ENCODE data around the gene MGAT4C. TPM values are rescaled to one million over a fixed set of nuclear protein-coding genes. Genes with fewer than 3 reads are reported as not detected.

The MGAT4C gene
- polyA plus RNA-seq, 1 of the 3 experiments (the other 2 are of a cell fraction), result 0.07 TPM

- no peaks in the 10 kb centered on the region for H3K9me2 ChIP-seq
- no peak for DNase-seq
- H3K27me3 ChIP-seq (ENCODE audit: insufficient read depth), result no peaks in the 10 kb centered on the region
- H2AFZ ChIP-seq (ENCODE audit: low read depth), result no peak overlapping the region
- no peak for TF ChIP-seq USF1 (IDR thresholded peaks at IDR 0.05; ENCODE audit: borderline replicate concordance, low read depth)
- no peak overlapping the region for H3K9ac ChIP-seq
- H3K36me3 ChIP-seq (replicated peaks in 1 of 2; ENCODE audit: control insufficient read depth in 1 of 2, insufficient read depth in 2 of 2, low read length in 1 of 2), result no peaks in the 10 kb centered on the region
- H3K4me3 ChIP-seq (ENCODE audit: low read depth in 2 of 2, low read length in 1 of 2), result no peak overlapping the region
- no peaks in the 10 kb centered on the region for H4K20me1 ChIP-seq (ENCODE audit: insufficient read depth)
- H3K4me2 ChIP-seq, result no peak overlapping the region
- POLR2A ChIA-PET, result no interaction called here
- no peaks in the 10 kb centered on the region for H3F3A ChIP-seq (replicated peaks; ENCODE audit: insufficient read depth)
- CTCF ChIA-PET, result interaction anchor here (0.8 to 1.1 kb wide), 2 partner anchors 18 to 24 kb away, joined by 3 read pairs; no protein-coding TSS in a partner anchor
- 87% methylated on average over 12 of the region's 12 CpGs for WGBS (ENCODE audit: low lambda C conversion rate)
- H3K79me2 ChIP-seq (ENCODE audit: insufficient read depth), result no peaks in the 10 kb centered on the region
- H3K9me3 ChIP-seq, result no peaks in the 10 kb centered on the region
- H3K27ac ChIP-seq (ENCODE audit: low read depth in 2 of 2, low read length in 1 of 2), result no peak overlapping the region
- H3K4me1 ChIP-seq (ENCODE audit: control insufficient read depth in 1 of 2, insufficient read depth in 2 of 2, low read depth in 1 of 2, low read length in 1 of 2), result no peaks in the 10 kb centered on the region
Observed at GRCh38 chr12:85947286-85947685, 308.9 kb downstream of the MGAT4C start.

GRCh38 chr12:85946375-85946774 is 309.8 kb downstream of the MGAT4C start:
- 93% methylated on average over 5 of the region's 5 CpGs for WGBS (ENCODE audit: low lambda C conversion rate)
- no peaks in the 10 kb centered on the region for H3K27me3 ChIP-seq (ENCODE audit: insufficient read depth)
- TF ChIP-seq SIN3A (IDR thresholded peaks at IDR 0.05; ENCODE audit: borderline replicate concordance, low read depth, low read length) (no peak), RXRA (IDR thresholded peaks at IDR 0.05; ENCODE audit: borderline replicate concordance, low read depth) (no peak), TCF12 (IDR thresholded peaks at IDR 0.05) (no peak)
- H3K9me2 ChIP-seq, result no peaks in the 10 kb centered on the region
- H3F3A ChIP-seq (replicated peaks; ENCODE audit: insufficient read depth), result no peaks in the 10 kb centered on the region
- no peak overlapping the region for H3K4me3 ChIP-seq (ENCODE audit: low read depth in 2 of 2, low read length in 1 of 2)
- ChIA-PET POLR2A (no interaction called here), CTCF (interaction anchor here (1.0 to 1.1 kb wide), 2 partner anchors 17 to 26 kb away, joined by 3 read pairs; no protein-coding TSS in a partner anchor)
- H3K4me2 ChIP-seq, result no peak overlapping the region
- no peaks in the 10 kb centered on the region for H3K4me1 ChIP-seq (ENCODE audit: control insufficient read depth in 1 of 2, insufficient read depth in 2 of 2, low read depth in 1 of 2, low read length in 1 of 2)
- H3K79me2 ChIP-seq (ENCODE audit: insufficient read depth), result no peaks in the 10 kb centered on the region
- H3K9ac ChIP-seq, result no peak overlapping the region
- H2AFZ ChIP-seq (ENCODE audit: low read depth), result no peak overlapping the region
- H3K9me3 ChIP-seq, result no peaks in the 10 kb centered on the region
- DNase-seq, result no peak
- no peaks in the 10 kb centered on the region for H3K36me3 ChIP-seq (replicated peaks in 1 of 2; ENCODE audit: control insufficient read depth in 1 of 2, insufficient read depth in 2 of 2, low read length in 1 of 2)
- no peak overlapping the region for H3K27ac ChIP-seq (ENCODE audit: low read depth in 2 of 2, low read length in 1 of 2)
- H4K20me1 ChIP-seq (ENCODE audit: insufficient read depth), result no peaks in the 10 kb centered on the region

GRCh38 chr12:85927166-85927565 is 329.0 kb downstream of the MGAT4C start:
- ChIA-PET CTCF (no interaction called here), POLR2A (no interaction called here)
- H3F3A ChIP-seq (replicated peaks; ENCODE audit: insufficient read depth), result no peaks in the 10 kb centered on the region

More at GRCh38 chr12:85927166-85927565, 329.0 kb downstream of the MGAT4C start:
- Histone ChIP-seq H3K9me3 (0 out of 2 replicates have a peak, but pooled peaks cover 2% of the 10 kb centered on the region), H3K4me1 (ENCODE audit: control insufficient read depth in 1 of 2, insufficient read depth in 2 of 2, low read depth in 1 of 2, low read length in 1 of 2) (no peaks in the 10 kb centered on the region), H3K9ac (no peak overlapping the region), H3K79me2 (ENCODE audit: insufficient read depth) (no peaks in the 10 kb centered on the region), H3K9me2 (no peaks in the 10 kb centered on the region), H3K4me3 (ENCODE audit: low read depth in 2 of 2, low read length in 1 of 2) (no peak overlapping the region), H3K4me2 (no peak overlapping the region), H3K27ac (ENCODE audit: low read depth in 2 of 2, low read length in 1 of 2) (no peak overlapping the region), H3K36me3 (replicated peaks in 1 of 2; ENCODE audit: control insufficient read depth in 1 of 2, insufficient read depth in 2 of 2, low read length in 1 of 2) (no peaks in the 10 kb centered on the region), H3K27me3 (ENCODE audit: insufficient read depth) (no peaks in the 10 kb centered on the region), H4K20me1 (ENCODE audit: insufficient read depth) (no peaks in the 10 kb centered on the region), H2AFZ (ENCODE audit: low read depth) (no peak overlapping the region)
- no peak for DNase-seq
- TF ChIP-seq SIN3A (IDR thresholded peaks at IDR 0.05; ENCODE audit: borderline replicate concordance, low read depth, low read length) (no peak), FOSL2 (IDR thresholded peaks at IDR 0.05; ENCODE audit: borderline replicate concordance, low read depth) (no peak), MEF2A (IDR thresholded peaks at IDR 0.05; ENCODE audit: borderline replicate concordance, low read depth) (no peak), ZBTB33 (IDR thresholded peaks at IDR 0.05; ENCODE audit: borderline replicate concordance, low read depth) (no peak), RFX5 (IDR thresholded peaks at IDR 0.05; ENCODE audit: low read length) (no peak), RAD21 (IDR thresholded peaks at IDR 0.05; ENCODE audit: low read length) (no peak), SMC3 (IDR thresholded peaks at IDR 0.05; ENCODE audit: low read depth, low read length) (no peak), CTCF (IDR thresholded peaks at IDR 0.05) (no peak), ELF1 (IDR thresholded peaks at IDR 0.05) (no peak), IRF3 (IDR thresholded peaks at IDR 0.05; ENCODE audit: low read depth, low read length) (no peak), USF1 (IDR thresholded peaks at IDR 0.05; ENCODE audit: borderline replicate concordance, low read depth) (no peak), JUND (IDR thresholded peaks at IDR 0.05) (no peak), MXI1 (IDR thresholded peaks at IDR 0.05; ENCODE audit: low read depth, low read length) (no peak), GATA2 (CRISPR knock-in tag; IDR thresholded peaks at IDR 0.05) (no peak)
